H1 (cell line): ENCODE results near the gene RPS5. TPM values are rescaled to one million over a fixed set of nuclear protein-coding genes. Genes with fewer than 3 reads are reported as not detected.

ENCODE experiments used
- BRCA1 ChIP-seq: IDR thresholded peaks from 2 replicates; pipeline ENCODE4 v1.6.1; 2012; ENCODE audit warnings: low read depth, low read length, improper control_type of control experiment
- CBX5 ChIP-seq: fragments of 300-800, 300-1000 bp; sonication (generic); IDR thresholded peaks from 2 replicates; pipeline ENCODE4 v1.7.1; 2016; ENCODE audit warnings: antibody characterized with exemption, low read length, low read depth
- CEBPB ChIP-seq: IDR thresholded peaks from 2 replicates; pipeline ENCODE4 v1.6.1; 2012; ENCODE audit warnings: low read depth, low read length
- EGR1 ChIP-seq: IDR thresholded peaks from 2 replicates; pipeline ENCODE4 v1.6.1; 2011; ENCODE audit warnings: low read depth, low read length, borderline replicate concordance
- FOSL1 ChIP-seq: IDR thresholded peaks from 2 replicates; pipeline ENCODE4 v1.6.1; 2011; ENCODE audit warnings: mild to moderate bottlenecking, low read depth, low read length, moderate library complexity; ENCODE audit not compliant: insufficient read depth
- HDAC2 ChIP-seq, 2 experiments: fragments of 300-600 bp in 1 of 2; sonication (generic) in 1 of 2; IDR thresholded peaks; 2 replicates each; pipeline ENCODE4 v1.6.1; 2011 to 2012; ENCODE audit warnings: low read depth in 2 of 2, low read length in 2 of 2, mild to moderate bottlenecking in 2 of 2, moderate library complexity in 2 of 2, borderline replicate concordance in 1 of 2, inconsistent platforms in 1 of 2
- SP1 ChIP-seq: IDR thresholded peaks from 2 replicates; pipeline ENCODE4 v1.6.1; 2011; ENCODE audit warnings: low read depth, low read length
- polyA plus RNA-seq, 7 experiments: library from polyadenylated mRNA; depleted of rRNA in 3 of 7; stranded (reverse) in 5 of 7; unstranded in 2 of 7; fragments of >200 nt in 5 of 7; fragments of 200-250 nt in 2 of 7; gene quantifications; 1 replicate in 5 of 7; 2 replicates in 1 of 7; 4 replicates in 1 of 7; pipeline versions ENCODE4 v1.2.1 to v1.2.3, GENCODE V29; 2011 to 2013; ENCODE audit warnings: missing spikeins in 2 of 7, mixed read lengths in 2 of 7
- total RNA-seq: library from RNA; stranded (reverse); fragmentation: NEBNext Ultra II Directional; extraction: Animal tissue kit (Norgen Biotek cat#: 25700); gene quantifications from 2 replicates; pipeline ENCODE4 v1.2.1, GENCODE V29; 2021
- TF ChIP-seq, protein P1 (sequence below), 3 experiments: IDR thresholded peaks; 1 replicate in 2 of 3; 2 replicates in 1 of 3; pipeline versions ENCODE4 v1.5.1 to v1.6.1; 2011; ENCODE audit warnings: low read length in 3 of 3, mild to moderate bottlenecking in 3 of 3, inconsistent platforms in 2 of 3, low read depth in 1 of 3, moderate library complexity in 1 of 3; ENCODE audit not compliant: insufficient read depth in 1 of 3; ENCODE audit errors: control extremely low read depth in 1 of 3

Gene RPS5
- total and polyA plus RNA-seq, 2 of the 8 experiments (the other 6 are each of a cell fraction or from before 2014, with no cell fraction given), result 1,557 to 5,731 TPM

DNA sequence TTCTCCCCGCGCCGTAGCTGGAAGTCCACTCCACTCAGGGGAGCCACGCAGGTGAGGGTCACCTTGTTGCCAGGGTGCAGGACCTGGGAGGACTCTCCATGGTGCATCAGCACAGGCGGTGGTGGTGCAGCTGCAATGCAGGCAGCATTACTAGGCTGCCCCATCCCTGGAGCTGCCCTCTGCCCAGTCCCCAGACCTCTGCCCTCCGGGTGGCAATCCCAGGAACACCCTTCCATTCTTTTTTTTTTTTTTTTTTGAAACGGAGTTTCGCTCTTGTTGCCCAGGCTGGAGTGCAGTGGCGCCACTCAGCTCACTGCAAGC, 35.6 kb upstream of the RPS5 start (continued):
- TF ChIP-seq, protein P1, sequence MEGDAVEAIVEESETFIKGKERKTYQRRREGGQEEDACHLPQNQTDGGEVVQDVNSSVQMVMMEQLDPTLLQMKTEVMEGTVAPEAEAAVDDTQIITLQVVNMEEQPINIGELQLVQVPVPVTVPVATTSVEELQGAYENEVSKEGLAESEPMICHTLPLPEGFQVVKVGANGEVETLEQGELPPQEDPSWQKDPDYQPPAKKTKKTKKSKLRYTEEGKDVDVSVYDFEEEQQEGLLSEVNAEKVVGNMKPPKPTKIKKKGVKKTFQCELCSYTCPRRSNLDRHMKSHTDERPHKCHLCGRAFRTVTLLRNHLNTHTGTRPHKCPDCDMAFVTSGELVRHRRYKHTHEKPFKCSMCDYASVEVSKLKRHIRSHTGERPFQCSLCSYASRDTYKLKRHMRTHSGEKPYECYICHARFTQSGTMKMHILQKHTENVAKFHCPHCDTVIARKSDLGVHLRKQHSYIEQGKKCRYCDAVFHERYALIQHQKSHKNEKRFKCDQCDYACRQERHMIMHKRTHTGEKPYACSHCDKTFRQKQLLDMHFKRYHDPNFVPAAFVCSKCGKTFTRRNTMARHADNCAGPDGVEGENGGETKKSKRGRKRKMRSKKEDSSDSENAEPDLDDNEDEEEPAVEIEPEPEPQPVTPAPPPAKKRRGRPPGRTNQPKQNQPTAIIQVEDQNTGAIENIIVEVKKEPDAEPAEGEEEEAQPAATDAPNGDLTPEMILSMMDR (IDR thresholded peaks at IDR 0.05; ENCODE audit: control extremely low read depth in 1 of 3, insufficient read depth in 1 of 3, low read depth in 1 of 3, low read length in 3 of 3), result no peak
- no peak for TF ChIP-seq CEBPB
- TF ChIP-seq HDAC2 (IDR thresholded peaks at IDR 0.05; ENCODE audit: borderline replicate concordance in 1 of 2, low read depth in 2 of 2, low read length in 2 of 2), result no peak
- TF ChIP-seq BRCA1, result no peak
- TF ChIP-seq SP1, result no peak
- TF ChIP-seq CBX5, result no peak
- no peak for TF ChIP-seq EGR1
- no peak for TF ChIP-seq FOSL1
- TF ChIP-seq, all 59 proteins: peak for 0
